ENCODE data around the gene SDR9C7.
"Not testable (repeated sequence)": the region's sequence is repeated elsewhere in the genome, so short reads cannot be mapped to it uniquely, and the experiment has no call there.

DNA sequence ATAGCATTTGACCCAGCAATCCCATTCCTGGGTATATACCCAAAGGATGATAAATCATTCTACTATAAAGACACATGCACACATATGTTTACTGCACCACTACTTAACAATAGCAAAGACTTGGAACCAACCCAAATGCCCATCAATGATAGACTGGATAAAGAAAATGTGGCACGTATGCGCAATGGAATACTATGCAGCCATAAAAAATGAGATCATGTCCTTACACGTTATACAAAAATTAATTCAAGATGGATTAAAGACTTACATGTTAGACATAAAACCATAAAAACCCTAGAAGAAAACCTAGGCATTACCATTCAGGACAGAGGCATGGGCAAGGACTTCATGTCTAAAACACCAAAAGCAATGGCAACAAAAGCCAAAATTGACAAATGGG is 16.1 kb downstream of the SDR9C7 start:
- TF ChIP-seq, protein P1, sequence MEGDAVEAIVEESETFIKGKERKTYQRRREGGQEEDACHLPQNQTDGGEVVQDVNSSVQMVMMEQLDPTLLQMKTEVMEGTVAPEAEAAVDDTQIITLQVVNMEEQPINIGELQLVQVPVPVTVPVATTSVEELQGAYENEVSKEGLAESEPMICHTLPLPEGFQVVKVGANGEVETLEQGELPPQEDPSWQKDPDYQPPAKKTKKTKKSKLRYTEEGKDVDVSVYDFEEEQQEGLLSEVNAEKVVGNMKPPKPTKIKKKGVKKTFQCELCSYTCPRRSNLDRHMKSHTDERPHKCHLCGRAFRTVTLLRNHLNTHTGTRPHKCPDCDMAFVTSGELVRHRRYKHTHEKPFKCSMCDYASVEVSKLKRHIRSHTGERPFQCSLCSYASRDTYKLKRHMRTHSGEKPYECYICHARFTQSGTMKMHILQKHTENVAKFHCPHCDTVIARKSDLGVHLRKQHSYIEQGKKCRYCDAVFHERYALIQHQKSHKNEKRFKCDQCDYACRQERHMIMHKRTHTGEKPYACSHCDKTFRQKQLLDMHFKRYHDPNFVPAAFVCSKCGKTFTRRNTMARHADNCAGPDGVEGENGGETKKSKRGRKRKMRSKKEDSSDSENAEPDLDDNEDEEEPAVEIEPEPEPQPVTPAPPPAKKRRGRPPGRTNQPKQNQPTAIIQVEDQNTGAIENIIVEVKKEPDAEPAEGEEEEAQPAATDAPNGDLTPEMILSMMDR (IDR thresholded peaks at IDR 0.05): not testable (repeated sequence)
- not testable (repeated sequence) for TF ChIP-seq POLR2A (IDR thresholded peaks at IDR 0.05)
